ENCODE results near the gene GFER. TPM values are rescaled to one million over a fixed set of nuclear protein-coding genes. Genes with fewer than 3 reads are reported as not detected.

The GFER gene
- total RNA-seq, 4 donors from 2014 or later = 13.4 to 20.2 (median 18.1) TPM

DNA sequence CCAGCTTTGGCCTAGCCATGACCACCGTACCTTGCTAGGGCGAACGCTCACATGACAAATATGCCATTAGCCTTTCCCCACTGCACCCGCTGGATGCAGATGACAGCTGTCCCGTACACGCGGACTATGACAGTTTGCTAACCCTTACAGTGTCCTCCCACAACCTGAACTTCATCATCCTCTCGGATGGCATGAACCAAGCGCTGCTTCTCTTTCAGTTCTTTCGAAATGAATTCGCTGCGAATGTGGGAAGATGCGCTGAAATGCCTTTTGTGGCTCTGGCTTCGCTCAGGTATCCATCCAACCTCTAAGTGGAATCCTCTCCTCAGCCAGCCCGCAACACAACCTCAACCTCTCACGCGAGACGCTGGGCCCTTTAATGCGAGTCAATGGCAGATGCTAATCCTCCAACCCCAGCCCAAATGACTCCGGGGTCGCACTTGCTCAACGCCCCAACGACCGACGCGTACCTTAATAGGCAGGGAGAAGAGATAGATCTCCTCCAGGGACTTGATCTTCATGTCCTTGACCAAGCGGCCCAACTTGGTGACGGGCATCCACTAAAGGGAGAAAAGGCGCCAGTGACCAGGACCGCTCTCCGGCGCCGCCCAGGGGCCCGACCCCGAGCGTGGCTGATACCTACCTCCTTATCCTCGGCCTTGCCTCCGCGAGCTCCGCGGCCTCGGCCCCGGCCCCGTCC lies 20.0 kb upstream of the GFER start:
- H3K27me3 ChIP-seq = no peaks in the 10 kb centered on the region
- 10 to 13% methylated on average over 28 to 43 of the region's 44 CpGs for WGBS, 2 donors
- peaks cover 7 to 26% (median 16%) of the 10 kb centered on the region in 3 donors for H3K36me3 ChIP-seq
- peak overlapping the region; percentile 34 to 87 (median 74) for H3K4me3 ChIP-seq
- H3K27ac ChIP-seq = peak overlapping the region; percentile 77 to 96 (median 86)
- TF ChIP-seq, protein P1, sequence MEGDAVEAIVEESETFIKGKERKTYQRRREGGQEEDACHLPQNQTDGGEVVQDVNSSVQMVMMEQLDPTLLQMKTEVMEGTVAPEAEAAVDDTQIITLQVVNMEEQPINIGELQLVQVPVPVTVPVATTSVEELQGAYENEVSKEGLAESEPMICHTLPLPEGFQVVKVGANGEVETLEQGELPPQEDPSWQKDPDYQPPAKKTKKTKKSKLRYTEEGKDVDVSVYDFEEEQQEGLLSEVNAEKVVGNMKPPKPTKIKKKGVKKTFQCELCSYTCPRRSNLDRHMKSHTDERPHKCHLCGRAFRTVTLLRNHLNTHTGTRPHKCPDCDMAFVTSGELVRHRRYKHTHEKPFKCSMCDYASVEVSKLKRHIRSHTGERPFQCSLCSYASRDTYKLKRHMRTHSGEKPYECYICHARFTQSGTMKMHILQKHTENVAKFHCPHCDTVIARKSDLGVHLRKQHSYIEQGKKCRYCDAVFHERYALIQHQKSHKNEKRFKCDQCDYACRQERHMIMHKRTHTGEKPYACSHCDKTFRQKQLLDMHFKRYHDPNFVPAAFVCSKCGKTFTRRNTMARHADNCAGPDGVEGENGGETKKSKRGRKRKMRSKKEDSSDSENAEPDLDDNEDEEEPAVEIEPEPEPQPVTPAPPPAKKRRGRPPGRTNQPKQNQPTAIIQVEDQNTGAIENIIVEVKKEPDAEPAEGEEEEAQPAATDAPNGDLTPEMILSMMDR (IDR thresholded peaks at IDR 0.05) = peak in 1 of 5 experiments; percentile 16
- TF ChIP-seq EP300 (IDR thresholded peaks at IDR 0.05) (no peak), POLR2A (IDR thresholded peaks at IDR 0.05) (no peak)
- H3K9me3 ChIP-seq = no peaks in the 10 kb centered on the region
- no peak for DNase-seq (ENCODE audit: low spot score in 2 of 2)
- H3K4me1 ChIP-seq = peaks cover 0 to 51% (median 34%) of the 10 kb centered on the region in 4 donors

DNA sequence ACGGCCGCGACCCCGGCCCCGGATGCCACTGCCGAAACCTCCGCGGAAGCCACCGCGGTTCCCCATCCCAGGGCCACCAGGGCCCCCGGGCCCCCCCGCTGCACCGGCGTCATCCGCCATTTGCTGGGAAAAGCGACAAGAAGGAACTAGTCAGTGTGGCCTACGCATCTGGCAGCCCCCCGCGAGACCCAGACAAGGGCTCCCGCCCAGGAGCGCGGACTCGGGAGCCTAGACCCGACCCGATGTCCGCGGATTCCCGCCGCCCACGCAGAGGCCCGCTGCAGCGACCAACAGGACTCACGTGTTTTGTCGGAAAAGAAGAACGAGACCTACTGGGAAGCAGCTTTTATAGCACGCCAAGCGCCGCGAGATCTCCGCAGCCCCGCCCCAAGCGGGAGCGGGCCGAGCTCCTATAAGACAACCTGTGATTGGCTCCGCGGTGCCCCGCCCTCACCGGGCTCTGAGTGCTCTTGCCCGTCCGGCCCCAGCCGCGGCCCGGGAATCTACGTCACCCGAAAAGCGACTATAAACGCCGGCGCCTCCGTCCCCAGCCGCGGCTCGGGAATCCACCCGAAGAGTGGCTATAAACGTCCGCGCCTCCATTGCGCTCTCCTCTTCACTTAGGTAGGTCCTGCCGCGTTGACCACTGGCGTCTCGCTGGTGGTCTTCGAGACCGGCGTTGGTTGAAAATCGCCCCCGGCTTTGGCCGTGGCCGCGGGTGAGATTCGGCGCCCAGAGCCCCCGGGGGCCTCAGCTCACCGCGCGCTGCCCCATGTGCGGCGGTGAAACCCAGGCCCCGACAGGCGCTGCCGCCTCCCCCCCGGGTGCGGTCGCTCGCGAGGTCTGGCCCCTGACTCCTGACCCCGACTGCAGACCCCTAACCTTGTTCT lies 19.2 kb upstream of the GFER start, which contains the start of gene RPS2:
TSS of gene RPS2 (minus strand) at position 321 of the 890 bp plus-strand sequence. CDS start at position 120, 201 bp downstream.
- H3K4me3 ChIP-seq = peak within 1 kb of the TSS; percentile 74 to 93 (median 81)
- no peaks in the 10 kb centered on the region for H3K27me3 ChIP-seq
- H3K4me1 ChIP-seq = peaks cover 0 to 47% (median 33%) of the 10 kb centered on the region in 4 donors
- peak; percentile 98 to 99 for DNase-seq (ENCODE audit: low spot score in 2 of 2)
- H3K36me3 ChIP-seq = peaks cover 7 to 26% (median 16%) of the 10 kb centered on the region in 3 donors
- no peaks in the 10 kb centered on the region for H3K9me3 ChIP-seq
- peak within 1 kb of the TSS; percentile 78 to 99 (median 94) for H3K27ac ChIP-seq
- TF ChIP-seq POLR2A (IDR thresholded peaks at IDR 0.05) = peak; percentile 85 to 95
- peak; percentile 80 to 100 for TF ChIP-seq EP300 (IDR thresholded peaks at IDR 0.05)
- TF ChIP-seq, protein P1 (IDR thresholded peaks at IDR 0.05) = peak in 2 of 5 experiments; percentile 33 to 55
- 0% methylated on average over 4 to 46 of the region's 97 CpGs for WGBS, 2 donors

DNA sequence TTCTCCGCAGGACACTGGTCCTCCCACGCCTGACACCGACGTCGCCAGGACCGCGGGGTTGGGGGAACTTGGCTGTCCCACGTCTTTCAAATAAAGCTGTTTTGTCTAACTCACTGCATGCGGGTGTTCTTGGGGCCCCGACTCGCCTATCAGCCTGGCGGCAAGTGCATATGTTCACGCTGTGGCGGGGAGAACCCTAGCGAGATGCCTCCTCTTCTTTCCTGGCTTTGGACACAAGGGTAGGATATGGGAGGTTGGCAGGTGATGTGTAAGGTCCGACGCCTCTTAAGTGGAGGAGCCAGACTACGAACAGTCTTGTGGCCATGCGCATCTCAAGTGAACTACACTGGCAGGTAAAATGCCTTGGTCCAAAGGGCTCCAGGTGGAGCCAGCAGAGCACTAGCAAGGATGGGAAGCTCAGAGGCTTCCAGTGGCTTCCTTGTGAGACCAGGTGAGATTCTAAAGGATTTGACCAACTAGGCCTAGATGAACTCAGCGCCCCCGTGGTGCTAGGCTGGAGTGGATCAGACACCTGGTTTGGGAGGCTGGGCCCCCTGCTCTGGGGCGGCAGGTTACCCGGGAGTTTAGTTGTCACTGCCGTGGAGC lies 18.5 kb upstream of the GFER start:
- Histone ChIP-seq H3K27me3 (no peaks in the 10 kb centered on the region), H3K9me3 (no peaks in the 10 kb centered on the region), H3K27ac (peak overlapping the region; percentile 78 to 99 (median 94)), H3K4me1 (peaks cover 0 to 41% (median 28%) of the 10 kb centered on the region in 4 donors), H3K4me3 (peak overlapping the region; percentile 74 to 93 (median 81)), H3K36me3 (peaks cover 7 to 26% (median 16%) of the 10 kb centered on the region in 3 donors)
- TF ChIP-seq, protein P1 (IDR thresholded peaks at IDR 0.05) = no peak
- no peak for TF ChIP-seq POLR2A (IDR thresholded peaks at IDR 0.05)
- no peak for TF ChIP-seq EP300 (IDR thresholded peaks at IDR 0.05)
- DNase-seq (ENCODE audit: low spot score in 2 of 2) = no peak
- 22 to 25% methylated on average over 23 to 24 of the region's 24 CpGs for WGBS, 2 donors

DNA sequence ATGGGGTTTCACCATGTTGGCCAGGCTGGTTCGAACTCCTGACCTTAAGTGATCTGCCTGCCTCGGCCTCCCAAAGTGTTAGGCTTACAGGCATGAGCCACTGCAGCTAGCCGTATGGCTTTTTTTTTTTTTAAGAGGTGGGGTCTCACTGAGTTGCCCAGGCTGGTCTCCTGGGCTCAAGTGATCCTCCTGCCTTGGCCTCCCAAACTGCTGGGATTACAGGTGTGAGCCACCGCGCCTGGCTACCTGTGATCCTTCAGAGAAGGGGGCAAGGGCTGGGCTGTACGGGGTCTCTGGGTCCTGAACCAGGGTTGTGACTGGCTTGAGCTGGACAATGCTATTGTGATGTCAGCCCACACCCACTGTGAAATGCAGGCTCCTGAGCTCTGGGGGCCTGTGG lies 17.5 kb upstream of the GFER start, which contains the start of gene RNF151:
TSS of gene RNF151 (plus strand) at position 397 of the 400 bp plus-strand sequence. CDS start 26 bp downstream, outside the sequence.
- TF ChIP-seq POLR2A (IDR thresholded peaks at IDR 0.05) (no peak), EP300 (IDR thresholded peaks at IDR 0.05) (no peak)
- TF ChIP-seq, protein P1 (IDR thresholded peaks at IDR 0.05) = no peak
- no peaks in the 10 kb centered on the region for H3K9me3 ChIP-seq
- H3K27ac ChIP-seq = peak within 1 kb of the TSS; percentile 78 to 99 (median 94)
- peak within 1 kb of the TSS; percentile 74 to 93 (median 81) for H3K4me3 ChIP-seq
- WGBS, 2 donors = 91 to 96% methylated on average over 6 of the region's 6 CpGs
- H3K4me1 ChIP-seq = peaks cover 0 to 40% (median 28%) of the 10 kb centered on the region in 4 donors
- H3K36me3 ChIP-seq = peaks cover 4 to 18% (median 15%) of the 10 kb centered on the region in 3 donors
- no peak for DNase-seq (ENCODE audit: low spot score in 2 of 2)
- no peaks in the 10 kb centered on the region for H3K27me3 ChIP-seq

Measured in tibial nerve (tissue), 4 donors.